PFSK-1 (cell line): ENCODE results near the gene PDE3A.

Source experiments
- FOXP2 ChIP-seq: optimal IDR thresholded peaks from 2 replicates; pipeline ENCODE3; 2011; ENCODE audit warnings: borderline replicate concordance, control low read depth, inconsistent platforms; ENCODE audit not compliant: insufficient read depth; ENCODE audit errors: extremely low read length, extremely low read depth
- POLR2AphosphoS5 ChIP-seq: IDR thresholded peaks from 2 replicates; pipeline ENCODE4 v1.6.1; 2012; ENCODE audit warnings: low read depth, mild to moderate bottlenecking, control low read depth, low read length, moderate library complexity
- SIN3A ChIP-seq: IDR thresholded peaks from 2 replicates; pipeline ENCODE4 v1.6.1; 2012; ENCODE audit warnings: mild to moderate bottlenecking, low read length, moderate library complexity, borderline replicate concordance; ENCODE audit not compliant: insufficient read depth
- TAF1 ChIP-seq: IDR thresholded peaks from 2 replicates; pipeline ENCODE4 v1.6.1; 2012; ENCODE audit warnings: low read length, control low read depth, borderline replicate concordance; ENCODE audit not compliant: insufficient read depth
- TF ChIP-seq, protein P1 (sequence below), 2 experiments: IDR thresholded peaks; 2 replicates each; pipeline versions ENCODE4 v1.6.1 to v1.8.0; 2011 to 2012; ENCODE audit warnings: low read depth in 2 of 2, low read length in 2 of 2, control low read depth in 1 of 2, inconsistent platforms in 1 of 2, mild to moderate bottlenecking in 1 of 2, moderate library complexity in 1 of 2; ENCODE audit not compliant: insufficient read depth in 1 of 2

DNA sequence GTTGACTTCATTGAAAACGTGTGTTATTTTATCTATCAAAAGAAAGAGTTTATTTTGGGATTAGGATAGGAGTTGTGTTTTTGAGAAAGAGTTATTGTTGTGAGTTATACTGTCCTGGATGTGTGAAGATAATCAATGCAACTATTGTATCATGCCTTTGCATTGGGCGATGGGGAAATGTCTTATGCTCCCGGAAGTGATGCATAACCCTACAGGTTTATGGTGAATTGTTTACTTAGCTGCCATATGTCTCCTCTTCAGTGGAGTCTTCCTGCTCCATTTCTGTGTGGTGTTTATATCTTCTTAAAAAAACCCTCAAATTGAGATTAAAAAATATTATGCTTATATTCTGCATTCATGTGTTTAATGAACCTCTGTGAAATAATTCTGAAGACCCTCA is 6.5 kb downstream of the PDE3A start:
- no peak for TF ChIP-seq SIN3A
- TF ChIP-seq TAF1 = no peak
- TF ChIP-seq, protein P1, sequence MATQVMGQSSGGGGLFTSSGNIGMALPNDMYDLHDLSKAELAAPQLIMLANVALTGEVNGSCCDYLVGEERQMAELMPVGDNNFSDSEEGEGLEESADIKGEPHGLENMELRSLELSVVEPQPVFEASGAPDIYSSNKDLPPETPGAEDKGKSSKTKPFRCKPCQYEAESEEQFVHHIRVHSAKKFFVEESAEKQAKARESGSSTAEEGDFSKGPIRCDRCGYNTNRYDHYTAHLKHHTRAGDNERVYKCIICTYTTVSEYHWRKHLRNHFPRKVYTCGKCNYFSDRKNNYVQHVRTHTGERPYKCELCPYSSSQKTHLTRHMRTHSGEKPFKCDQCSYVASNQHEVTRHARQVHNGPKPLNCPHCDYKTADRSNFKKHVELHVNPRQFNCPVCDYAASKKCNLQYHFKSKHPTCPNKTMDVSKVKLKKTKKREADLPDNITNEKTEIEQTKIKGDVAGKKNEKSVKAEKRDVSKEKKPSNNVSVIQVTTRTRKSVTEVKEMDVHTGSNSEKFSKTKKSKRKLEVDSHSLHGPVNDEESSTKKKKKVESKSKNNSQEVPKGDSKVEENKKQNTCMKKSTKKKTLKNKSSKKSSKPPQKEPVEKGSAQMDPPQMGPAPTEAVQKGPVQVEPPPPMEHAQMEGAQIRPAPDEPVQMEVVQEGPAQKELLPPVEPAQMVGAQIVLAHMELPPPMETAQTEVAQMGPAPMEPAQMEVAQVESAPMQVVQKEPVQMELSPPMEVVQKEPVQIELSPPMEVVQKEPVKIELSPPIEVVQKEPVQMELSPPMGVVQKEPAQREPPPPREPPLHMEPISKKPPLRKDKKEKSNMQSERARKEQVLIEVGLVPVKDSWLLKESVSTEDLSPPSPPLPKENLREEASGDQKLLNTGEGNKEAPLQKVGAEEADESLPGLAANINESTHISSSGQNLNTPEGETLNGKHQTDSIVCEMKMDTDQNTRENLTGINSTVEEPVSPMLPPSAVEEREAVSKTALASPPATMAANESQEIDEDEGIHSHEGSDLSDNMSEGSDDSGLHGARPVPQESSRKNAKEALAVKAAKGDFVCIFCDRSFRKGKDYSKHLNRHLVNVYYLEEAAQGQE (IDR thresholded peaks at IDR 0.05; ENCODE audit: insufficient read depth in 1 of 2, low read depth in 2 of 2, low read length in 2 of 2) = no peak
- no peak for TF ChIP-seq POLR2AphosphoS5
- no peak for TF ChIP-seq FOXP2
